MM.1S (cell line): Measurements from ENCODE around the gene ATP9A.

Experiments used
- DNase-seq: peaks from one replicate; pipeline ENCODE4 v3.0.0-alpha.2; 2015
- H2AFZ ChIP-seq: fragments of 300-600 bp; sonication (generic); 2 replicates; pipeline ENCODE4 v1.6.0; 2016; ENCODE audit warnings: antibody characterized with exemption, low read length
- H3F3A ChIP-seq: fragments of 300-600 bp; sonication (generic); 2 replicates; pipeline ENCODE4 v1.6.1; 2016; ENCODE audit warnings: mild to moderate bottlenecking, antibody characterized with exemption, low read length, moderate library complexity, mixed read lengths; ENCODE audit not compliant: insufficient read depth
- H3K27ac ChIP-seq: fragments of 300-600 bp; sonication (generic); 2 replicates; pipeline ENCODE4 v1.5.1; 2016; ENCODE audit warnings: mild to moderate bottlenecking, low read length
- H3K27me3 ChIP-seq: fragments of 300-600 bp; sonication (generic); replicated peaks from 2 replicates; pipeline ENCODE4 v1.6.0; 2016; ENCODE audit warnings: low read length; ENCODE audit not compliant: insufficient read depth
- H3K36me3 ChIP-seq: fragments of 300-600 bp; sonication (generic); replicated peaks from 2 replicates; pipeline ENCODE4 v1.6.1; 2016; ENCODE audit warnings: mild to moderate bottlenecking, low read length, mixed read lengths; ENCODE audit not compliant: insufficient read depth
- H3K4me1 ChIP-seq: fragments of 300-600 bp; sonication (generic); 2 replicates; pipeline ENCODE4 v1.6.1; 2016; ENCODE audit warnings: low read length, mixed read lengths
- H3K4me2 ChIP-seq: fragments of 300-600 bp; sonication (generic); 2 replicates; pipeline ENCODE4 v1.6.0; 2016; ENCODE audit warnings: low read depth, low read length
- H3K4me3 ChIP-seq: fragments of 300-600 bp; sonication (generic); 2 replicates; pipeline ENCODE4 v1.5.1; 2016; ENCODE audit warnings: low read length, mixed read lengths
- H3K79me2 ChIP-seq: fragments of 300-600 bp; sonication (generic); 2 replicates; pipeline ENCODE4 v1.6.1; 2016; ENCODE audit warnings: mixed run types, low read length, mixed read lengths
- H3K9ac ChIP-seq: fragments of 300-600 bp; sonication (generic); 2 replicates; pipeline ENCODE4 v1.6.1; 2016; ENCODE audit warnings: low read length, mixed read lengths
- H3K9me2 ChIP-seq: fragments of 300-600 bp; sonication (generic); replicated peaks from 2 replicates; pipeline ENCODE4 v1.6.1; 2016; ENCODE audit warnings: mild to moderate bottlenecking, low read length, mixed read lengths; ENCODE audit not compliant: insufficient read depth
- H3K9me3 ChIP-seq: fragments of 300-600 bp; sonication (generic); replicated peaks from 2 replicates; pipeline ENCODE4 v1.6.1; 2016; ENCODE audit warnings: mild to moderate bottlenecking, low read length, mixed read lengths; ENCODE audit not compliant: insufficient read depth
- H4K20me1 ChIP-seq: fragments of 300-600 bp; sonication (generic); 2 replicates; pipeline ENCODE4 v1.6.1; 2016; ENCODE audit warnings: mild to moderate bottlenecking, low read length, moderate library complexity, mixed read lengths; ENCODE audit not compliant: insufficient read depth
- CTCF ChIP-seq: fragments of 300-600 bp; sonication (generic); IDR thresholded peaks from 2 replicates; pipeline ENCODE4 v1.5.1; 2016; ENCODE audit warnings: antibody characterized with exemption, low read length, mixed read lengths
- EZH2 ChIP-seq: fragments of 300-600 bp; sonication (generic); optimal IDR thresholded peaks from 2 replicates; pipeline ENCODE3; 2017; ENCODE audit warnings: low read depth, mild to moderate bottlenecking, antibody characterized with exemption, low read length, mixed read lengths
- EZH2phosphoT487 ChIP-seq: fragments of 300-600 bp; sonication (generic); IDR thresholded peaks from 2 replicates; pipeline ENCODE4 v1.6.1; 2018; ENCODE audit warnings: antibody characterized with exemption, low read length

ATP9A gene

GRCh38 chr20:51775241-51775640, 7.1 kb upstream of the ATP9A start:
- no peak for DNase-seq
- Histone ChIP-seq H3K9me3 (no peaks in the 10 kb centered on the region), H3F3A (no peaks in the 10 kb centered on the region), H3K4me2 (no peak overlapping the region), H3K79me2 (no peaks in the 10 kb centered on the region), H2AFZ (no peak overlapping the region), H3K36me3 (no peaks in the 10 kb centered on the region), H3K27me3 (no peaks in the 10 kb centered on the region), H3K9me2 (no peaks in the 10 kb centered on the region), H3K27ac (no peak overlapping the region), H3K9ac (no peak overlapping the region), H3K4me3 (no peak overlapping the region), H4K20me1 (no peaks in the 10 kb centered on the region), H3K4me1 (no peaks in the 10 kb centered on the region)
- TF ChIP-seq CTCF: no peak
- TF ChIP-seq EZH2phosphoT487: no peak
- TF ChIP-seq EZH2: no peak

DNA sequence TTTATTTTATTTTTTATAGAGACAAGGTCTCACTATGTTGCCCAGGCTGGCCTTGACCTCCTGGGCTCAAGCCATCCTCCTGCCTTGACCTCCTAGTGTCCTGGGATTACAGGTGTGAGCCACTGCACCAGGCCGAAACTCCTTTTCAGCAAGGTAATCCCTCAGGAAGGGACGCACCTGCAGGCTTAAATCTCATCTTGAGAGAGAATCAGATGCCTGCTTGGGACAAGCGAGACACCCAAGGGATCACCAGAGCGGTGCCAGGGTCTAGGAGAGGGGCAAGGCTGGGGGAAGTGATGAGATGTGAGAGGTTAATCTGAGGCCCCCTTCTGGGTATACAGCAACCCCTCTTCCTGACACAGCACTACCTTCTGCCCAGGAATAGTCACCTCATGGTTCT, 4.0 kb upstream of the ATP9A start:
- Histone ChIP-seq H3K4me3 (no peak overlapping the region), H2AFZ (no peak overlapping the region), H3F3A (0 out of 2 replicates have a peak, but pooled peaks cover 4% of the 10 kb centered on the region), H3K27me3 (no peaks in the 10 kb centered on the region), H3K9me3 (no peaks in the 10 kb centered on the region), H3K4me2 (no peak overlapping the region), H3K36me3 (no peaks in the 10 kb centered on the region), H3K4me1 (no peaks in the 10 kb centered on the region), H3K79me2 (no peaks in the 10 kb centered on the region), H4K20me1 (no peaks in the 10 kb centered on the region), H3K9ac (no peak overlapping the region), H3K9me2 (no peaks in the 10 kb centered on the region), H3K27ac (no peak overlapping the region)
- no peak for TF ChIP-seq EZH2
- no peak for DNase-seq

DNA sequence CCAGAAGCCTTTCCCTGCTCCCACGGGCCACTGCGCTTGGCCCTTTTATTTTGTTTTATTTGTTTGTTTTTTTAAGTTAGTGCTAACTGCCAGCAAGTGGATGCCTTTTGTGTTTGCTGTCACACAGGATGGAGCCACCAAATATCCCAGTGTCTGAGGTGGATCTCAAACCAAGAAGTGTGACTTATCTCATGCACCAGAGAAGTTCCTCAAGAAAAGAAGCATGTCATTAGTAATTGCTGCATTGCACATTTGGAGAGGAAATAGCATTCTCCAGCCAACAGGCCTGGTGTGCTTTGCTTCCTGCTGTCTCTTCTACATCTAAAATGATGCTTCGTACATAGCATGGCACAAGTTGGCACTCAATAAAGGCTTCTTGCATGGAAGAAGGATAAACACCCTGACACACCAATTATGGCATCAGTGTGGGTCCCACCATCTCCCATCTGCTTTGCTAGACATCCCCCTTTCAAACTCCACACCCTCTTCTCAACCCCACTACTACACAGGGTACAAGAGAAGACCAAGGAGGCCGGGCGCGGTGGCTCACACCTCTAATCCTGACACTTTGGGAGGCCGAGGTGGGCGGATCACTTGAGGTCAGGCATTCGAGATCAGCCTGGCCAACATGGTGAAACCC, 1.9 kb upstream of the ATP9A start:
- no peak overlapping the region for H3K4me2 ChIP-seq

More for the DNA sequence above, 1.9 kb upstream of the ATP9A start:
- no peak overlapping the region for H3K4me3 ChIP-seq
- H3F3A ChIP-seq: 0 out of 2 replicates have a peak, but pooled peaks cover 4% of the 10 kb centered on the region
- no peaks in the 10 kb centered on the region for H3K36me3 ChIP-seq
- H4K20me1 ChIP-seq: no peaks in the 10 kb centered on the region
- H2AFZ ChIP-seq: no peak overlapping the region
- TF ChIP-seq EZH2phosphoT487: no peak
- no peak for TF ChIP-seq EZH2
- no peak for TF ChIP-seq CTCF
- no peaks in the 10 kb centered on the region for H3K9me2 ChIP-seq
- no peaks in the 10 kb centered on the region for H3K27me3 ChIP-seq
- H3K79me2 ChIP-seq: no peaks in the 10 kb centered on the region
- no peak for DNase-seq
- H3K27ac ChIP-seq: no peak overlapping the region
- no peaks in the 10 kb centered on the region for H3K9me3 ChIP-seq
- H3K4me1 ChIP-seq: no peaks in the 10 kb centered on the region
- no peak overlapping the region for H3K9ac ChIP-seq
